CD8-positive, alpha-beta memory T cell (primary cell): ENCODE measurements around the gene LTA4H. TPM values are rescaled to one million over a fixed set of nuclear protein-coding genes. Genes with fewer than 3 reads are reported as not detected.

Source experiments
- CTCF ChIA-PET: fragments of 350-600 bp; sonication (Branson Sonifier 250); formaldehyde crosslinking; loops from one replicate; lab custom pipeline; 2021; ENCODE audit warnings: antibody characterized with exemption; lab: Charles Lee
- POLR2A ChIA-PET: fragments of 350-600 bp; sonication (Branson Sonifier 250); formaldehyde crosslinking; loops from one replicate; lab custom pipeline; 2021; ENCODE audit warnings: antibody characterized with exemption; lab: Charles Lee
- DNase-seq, 5 donors: peaks; one replicate each; pipeline versions ENCODE4 v3.0.0 to v3.0.0-alpha.2; 2020 to 2022; ENCODE audit warnings: mixed read lengths in 1 of 5
- H3K27ac ChIP-seq: one replicate; pipeline ENCODE4 v1.7.0; 2013; ENCODE audit warnings: low read depth, mild to moderate bottlenecking, low read length, moderate library complexity
- H3K27me3 ChIP-seq: 2 replicates; pipeline ENCODE4 v1.7.0; 2013; ENCODE audit warnings: low read length, mild to moderate bottlenecking; ENCODE audit not compliant: insufficient read depth, poor library complexity, severe bottlenecking
- H3K36me3 ChIP-seq: 2 replicates; pipeline ENCODE4 v1.7.0; 2013; ENCODE audit warnings: mild to moderate bottlenecking, low read length, moderate library complexity; ENCODE audit not compliant: insufficient read depth
- H3K4me1 ChIP-seq: 2 replicates; pipeline ENCODE4 v1.7.0; 2013; ENCODE audit warnings: mild to moderate bottlenecking, low read length, moderate library complexity; ENCODE audit not compliant: insufficient read depth
- H3K4me3 ChIP-seq: 2 replicates; pipeline ENCODE4 v1.7.0; 2013; ENCODE audit warnings: mild to moderate bottlenecking, low read length
- H3K9me3 ChIP-seq: 2 replicates; pipeline ENCODE4 v1.7.0; 2013; ENCODE audit warnings: mild to moderate bottlenecking, low read length
- H3K27ac Mint-ChIP-seq, 8 donors: one replicate each; pipeline ENCODE4 v1.8.0; 2020 to 2021; ENCODE audit warnings: mixed read lengths in 8 of 8, mild to moderate bottlenecking in 6 of 8, inconsistent platforms in 3 of 8, moderate library complexity in 3 of 8
- H3K27me3 Mint-ChIP-seq, 2 donors: one replicate each; pipeline ENCODE4 v1.8.0; 2020 to 2021; ENCODE audit warnings: mixed read lengths in 2 of 2, mild to moderate bottlenecking in 1 of 2, moderate library complexity in 1 of 2
- H3K36me3 Mint-ChIP-seq, 3 donors: one replicate each; pipeline ENCODE4 v1.8.0; 2020 to 2021; ENCODE audit warnings: mixed read lengths in 3 of 3, inconsistent platforms in 1 of 3, mild to moderate bottlenecking in 1 of 3
- H3K4me1 Mint-ChIP-seq, 3 donors: one replicate each; pipeline ENCODE4 v1.8.0; 2020 to 2021; ENCODE audit warnings: mixed read lengths in 3 of 3, inconsistent platforms in 1 of 3, mild to moderate bottlenecking in 1 of 3
- H3K4me3 Mint-ChIP-seq, 7 donors: one replicate each; pipeline ENCODE4 v1.8.0; 2020 to 2021; ENCODE audit warnings: mixed read lengths in 7 of 7, mild to moderate bottlenecking in 6 of 7, moderate library complexity in 4 of 7, inconsistent platforms in 2 of 7
- H3K9me3 Mint-ChIP-seq, 5 donors: one replicate each; pipeline ENCODE4 v1.8.0; 2020 to 2022; ENCODE audit warnings: mixed read lengths in 5 of 5, mild to moderate bottlenecking in 3 of 5, moderate library complexity in 2 of 5, inconsistent platforms in 1 of 5
- polyA plus RNA-seq: library from polyadenylated mRNA; unstranded; fragments of 300-500 nt; fragmentation: Illumina TruSeq; gene quantifications from one replicate; pipeline ENCODE4 v1.2.3, GENCODE V29; 2021
- total RNA-seq, 2 experiments: library from RNA; stranded (reverse); gene quantifications; one replicate each; pipeline ENCODE4 v1.2.3, GENCODE V29; 2021

Gene LTA4H
- total and polyA plus RNA-seq, 3 experiments from 2014 or later, result 58.8 to 63.7 (median 61.4) TPM

DNA sequence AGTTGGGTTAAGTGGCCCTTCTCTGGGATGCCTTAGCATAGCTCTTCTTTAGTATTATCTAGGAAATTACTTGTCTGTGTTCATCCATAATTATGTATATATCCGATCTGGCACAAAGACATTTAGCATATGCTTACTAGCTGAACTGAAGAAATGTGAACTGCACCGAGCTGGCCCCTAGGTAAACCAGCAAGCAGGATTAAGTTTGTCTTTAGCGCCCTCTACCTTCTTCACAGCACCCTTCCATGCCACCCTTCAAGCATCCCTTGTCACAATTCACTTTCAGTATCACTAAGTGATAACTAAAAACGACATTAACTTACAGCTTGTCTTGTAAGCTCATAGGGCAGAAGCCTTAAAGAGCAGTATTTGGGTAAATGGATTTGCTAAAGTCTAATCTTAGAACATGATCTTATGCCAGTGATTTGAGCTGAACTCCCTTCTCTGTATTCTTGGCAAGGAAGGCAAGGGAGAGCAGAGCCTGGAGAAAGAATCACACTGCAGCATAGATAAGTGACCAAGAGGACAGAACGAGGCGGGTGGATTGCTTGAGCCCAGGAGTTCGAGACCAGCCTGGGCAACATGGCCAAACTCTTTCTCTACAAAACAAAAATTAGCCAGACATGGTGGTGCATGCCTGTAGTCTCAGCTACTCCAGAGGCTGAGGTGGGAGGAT is 36.6 kb downstream of the LTA4H start:
- Histone ChIP-seq H3K36me3 (no peaks in the 10 kb centered on the region), H3K27me3 (no peaks in the 10 kb centered on the region), H3K27ac (no peak overlapping the region), H3K4me3 (no peak overlapping the region), H3K4me1 (no peaks in the 10 kb centered on the region), H3K9me3 (no peaks in the 10 kb centered on the region)
- Mint-ChIP-seq H3K9me3 (no peaks in the 10 kb centered on the region), H3K27me3 (no peaks in the 10 kb centered on the region), H3K4me1 (peaks cover 2 to 6% (median 3%) of the 10 kb centered on the region in 3 donors), H3K36me3 (peaks cover 3 to 28% (median 13%) of the 10 kb centered on the region in 3 donors), H3K4me3 (no peak overlapping the region), H3K27ac (peak overlapping the region in 3 of 8 donors; percentile 12 to 77 (median 72))
- POLR2A ChIA-PET, result interaction anchor here (0.9 to 1.2 kb wide), 2 partner anchors 56 to 80 kb away, joined by 4 read pairs; partner anchors contain the start of genes AMDHD1 and CCDC38
- CTCF ChIA-PET, result interaction anchor here (0.8 to 3.9 kb wide), 14 partner anchors 10 to 517 kb away, joined by 3 to 59 read pairs (median 4); partner anchors contain the start of genes AMDHD1 and CCDC38
- peak; percentile 9 to 61 (median 48) for DNase-seq

DNA sequence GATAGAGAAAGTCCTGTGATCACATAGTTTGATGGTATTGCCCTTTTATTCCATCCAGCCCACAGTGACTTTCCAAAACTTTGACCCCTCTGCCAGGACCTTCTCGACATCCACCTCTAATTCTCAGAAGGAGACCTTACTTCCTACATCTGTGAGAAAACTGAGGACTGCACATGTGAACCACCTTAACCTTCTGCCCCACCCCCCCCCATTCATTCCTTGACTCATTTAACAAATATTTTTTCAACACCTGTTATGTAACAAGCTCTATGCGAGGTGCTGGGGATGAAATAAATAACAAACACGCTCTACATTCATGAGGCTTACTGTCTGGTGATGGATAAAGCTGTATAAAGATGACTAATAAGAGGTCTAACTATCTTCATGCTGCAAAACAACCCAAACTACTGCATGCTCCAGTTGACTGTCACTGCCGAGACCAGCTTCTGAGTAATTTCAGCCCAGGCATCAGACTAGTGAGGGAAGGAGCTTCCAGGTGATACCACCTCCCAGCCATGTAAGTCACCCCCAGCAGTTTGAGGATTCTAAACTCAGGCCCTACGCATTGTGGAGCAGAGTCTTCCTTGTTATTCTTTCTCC is 37.4 kb downstream of the LTA4H start:
- H3K4me1 ChIP-seq, result no peaks in the 10 kb centered on the region
- Mint-ChIP-seq H3K4me3 (no peak overlapping the region), H3K36me3 (peaks cover 3 to 22% (median 12%) of the 10 kb centered on the region in 3 donors), H3K27me3 (no peaks in the 10 kb centered on the region), H3K9me3 (no peaks in the 10 kb centered on the region), H3K4me1 (peaks cover 2 to 6% (median 3%) of the 10 kb centered on the region in 3 donors), H3K27ac (no peak overlapping the region)
- H3K9me3 ChIP-seq, result no peaks in the 10 kb centered on the region
- no peak overlapping the region for H3K27ac ChIP-seq
- DNase-seq, result no peak
- CTCF ChIA-PET, result interaction anchor here (0.8 to 3.9 kb wide), 13 partner anchors 9 to 518 kb away, joined by 3 to 59 read pairs (median 4); partner anchors contain the start of genes AMDHD1 and CCDC38
- H3K27me3 ChIP-seq, result no peaks in the 10 kb centered on the region
- H3K4me3 ChIP-seq, result no peak overlapping the region
- no peaks in the 10 kb centered on the region for H3K36me3 ChIP-seq
- POLR2A ChIA-PET, result interaction anchor here (0.9 to 1.2 kb wide), 2 partner anchors 55 to 80 kb away, joined by 4 read pairs; partner anchors contain the start of genes AMDHD1 and CCDC38

- Mint-ChIP-seq H3K4me3 (no peak overlapping the region), H3K9me3 (no peaks in the 10 kb centered on the region), H3K27ac (peak overlapping the region in 1 of 8 donors; percentile 52), H3K4me1 (peaks cover 2 to 6% (median 3%) of the 10 kb centered on the region in 3 donors), H3K36me3 (peaks cover 3 to 16% (median 7%) of the 10 kb centered on the region in 3 donors), H3K27me3 (no peaks in the 10 kb centered on the region)
- Histone ChIP-seq H3K4me1 (no peaks in the 10 kb centered on the region), H3K4me3 (no peak overlapping the region), H3K36me3 (no peaks in the 10 kb centered on the region), H3K9me3 (no peaks in the 10 kb centered on the region), H3K27ac (no peak overlapping the region), H3K27me3 (no peaks in the 10 kb centered on the region)
- CTCF ChIA-PET, result interaction anchor here (2.0 to 3.9 kb wide), 3 partner anchors 13 to 79 kb away, joined by 7 to 59 read pairs (median 14); partner anchors contain the start of genes AMDHD1 and CCDC38
- no peak for DNase-seq
- POLR2A ChIA-PET, result no interaction called here
These were observed 38.1 kb downstream of the LTA4H start for GRCh38 chr12:95997276-95997675.

- no peaks in the 10 kb centered on the region for H3K36me3 ChIP-seq
- CTCF ChIA-PET, result no interaction called here
- no peaks in the 10 kb centered on the region for H3K27me3 Mint-ChIP-seq
- no peaks in the 10 kb centered on the region for H3K9me3 ChIP-seq
- POLR2A ChIA-PET, result no interaction called here
- peaks cover 2 to 6% (median 3%) of the 10 kb centered on the region in 3 donors for H3K4me1 Mint-ChIP-seq
- no peaks in the 10 kb centered on the region for H3K27me3 ChIP-seq
- H3K9me3 Mint-ChIP-seq, result no peaks in the 10 kb centered on the region
- DNase-seq, result no peak
- H3K27ac ChIP-seq, result no peak within 1 kb of the TSS
- H3K4me3 ChIP-seq, result no peak within 1 kb of the TSS
- H3K4me1 ChIP-seq, result no peaks in the 10 kb centered on the region
- no peak within 1 kb of the TSS for H3K27ac Mint-ChIP-seq
- H3K36me3 Mint-ChIP-seq, result peaks cover 3 to 14% (median 7%) of the 10 kb centered on the region in 3 donors
- H3K4me3 Mint-ChIP-seq, result no peak within 1 kb of the TSS
These were observed 39.2 kb downstream of the LTA4H start, which contains the start of gene HAL for GRCh38 chr12:95996034-95996658. TSS of gene HAL (minus strand) at chr12:95996344. CDS start at chr12:95995910, 434 bp downstream.

GRCh38 chr12:95995238-95996031 is 40.0 kb downstream of the LTA4H start:
- no peaks in the 10 kb centered on the region for H3K27me3 ChIP-seq
- no peaks in the 10 kb centered on the region for H3K36me3 ChIP-seq
- H3K9me3 ChIP-seq, result no peaks in the 10 kb centered on the region
- ChIA-PET CTCF (no interaction called here), POLR2A (no interaction called here)
- H3K36me3 Mint-ChIP-seq, result peaks cover 3 to 8% (median 4%) of the 10 kb centered on the region in 3 donors
- H3K4me3 Mint-ChIP-seq, result no peak overlapping the region
- H3K27me3 Mint-ChIP-seq, result no peaks in the 10 kb centered on the region
- H3K27ac ChIP-seq, result no peak overlapping the region
- DNase-seq, result no peak
- H3K4me1 ChIP-seq, result no peaks in the 10 kb centered on the region
- peak overlapping the region in 1 of 8 donors; percentile 15 for H3K27ac Mint-ChIP-seq
- no peak overlapping the region for H3K4me3 ChIP-seq
- H3K9me3 Mint-ChIP-seq, result no peaks in the 10 kb centered on the region
- peaks cover 2 to 6% (median 3%) of the 10 kb centered on the region in 3 donors for H3K4me1 Mint-ChIP-seq

DNA sequence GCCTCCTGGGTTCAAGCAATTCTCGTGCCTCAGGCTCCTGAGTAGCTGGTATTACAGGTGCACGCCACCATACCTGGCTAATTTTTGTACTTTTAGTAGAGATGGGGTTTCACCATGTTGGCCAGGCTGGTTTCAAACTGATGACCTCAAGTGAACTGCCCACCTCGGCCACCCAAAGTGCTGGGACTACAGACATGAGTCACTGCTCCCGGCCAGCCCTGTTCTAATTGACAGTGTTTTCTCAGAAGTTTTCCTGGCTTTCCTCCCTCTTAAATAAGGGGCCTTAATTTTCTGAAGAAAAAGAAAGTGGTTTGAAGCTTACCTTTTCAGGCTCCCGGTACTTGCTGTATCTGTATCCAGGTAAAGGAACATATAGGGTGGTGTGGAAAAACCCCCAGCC is 40.9 kb downstream of the LTA4H start:
- no peaks in the 10 kb centered on the region for H3K27me3 Mint-ChIP-seq
- no peaks in the 10 kb centered on the region for H3K36me3 ChIP-seq
- H3K4me3 Mint-ChIP-seq, result no peak overlapping the region

GRCh38 chr12:95993907-95994306 is 41.5 kb downstream of the LTA4H start:
- no peaks in the 10 kb centered on the region for H3K36me3 ChIP-seq
- no peaks in the 10 kb centered on the region for H3K27me3 Mint-ChIP-seq
- no peak overlapping the region for H3K27ac ChIP-seq
- H3K27me3 ChIP-seq, result no peaks in the 10 kb centered on the region
- peaks cover 2 to 5% (median 3%) of the 10 kb centered on the region in 3 donors for H3K4me1 Mint-ChIP-seq
- no peaks in the 10 kb centered on the region for H3K9me3 Mint-ChIP-seq
- peaks cover 3 to 4% (median 3%) of the 10 kb centered on the region in 3 donors for H3K36me3 Mint-ChIP-seq
- no peak for DNase-seq
- ChIA-PET CTCF (interaction anchor here (0.6 to 1.6 kb wide), 2 partner anchors 75 to 221 kb away, joined by 3 to 8 read pairs; no protein-coding TSS in a partner anchor), POLR2A (no interaction called here)
- H3K4me3 ChIP-seq, result no peak overlapping the region
- no peaks in the 10 kb centered on the region for H3K9me3 ChIP-seq
- no peak overlapping the region for H3K4me3 Mint-ChIP-seq
- H3K4me1 ChIP-seq, result no peaks in the 10 kb centered on the region
- H3K27ac Mint-ChIP-seq, result no peak overlapping the region

More for the DNA sequence above, 40.9 kb downstream of the LTA4H start:
- no peaks in the 10 kb centered on the region for H3K9me3 Mint-ChIP-seq
- ChIA-PET POLR2A (no interaction called here), CTCF (interaction anchor here (1.6 kb wide), 1 partner anchor 76 kb away, joined by 8 read pairs; no protein-coding TSS in a partner anchor)
- H3K4me1 Mint-ChIP-seq, result peaks cover 2 to 6% (median 3%) of the 10 kb centered on the region in 3 donors
- H3K27ac Mint-ChIP-seq, result no peak overlapping the region
- no peaks in the 10 kb centered on the region for H3K9me3 ChIP-seq
- H3K4me1 ChIP-seq, result no peaks in the 10 kb centered on the region
- H3K4me3 ChIP-seq, result no peak overlapping the region
- H3K27ac ChIP-seq, result no peak overlapping the region
- no peaks in the 10 kb centered on the region for H3K27me3 ChIP-seq
- peaks cover 3 to 4% (median 3%) of the 10 kb centered on the region in 3 donors for H3K36me3 Mint-ChIP-seq
- no peak for DNase-seq
